Measurements from ENCODE around the gene KIF25.
A peak's percentile ranks its signal among the peaks of the same experiment; 100 is the strongest.

Gene KIF25

DNA sequence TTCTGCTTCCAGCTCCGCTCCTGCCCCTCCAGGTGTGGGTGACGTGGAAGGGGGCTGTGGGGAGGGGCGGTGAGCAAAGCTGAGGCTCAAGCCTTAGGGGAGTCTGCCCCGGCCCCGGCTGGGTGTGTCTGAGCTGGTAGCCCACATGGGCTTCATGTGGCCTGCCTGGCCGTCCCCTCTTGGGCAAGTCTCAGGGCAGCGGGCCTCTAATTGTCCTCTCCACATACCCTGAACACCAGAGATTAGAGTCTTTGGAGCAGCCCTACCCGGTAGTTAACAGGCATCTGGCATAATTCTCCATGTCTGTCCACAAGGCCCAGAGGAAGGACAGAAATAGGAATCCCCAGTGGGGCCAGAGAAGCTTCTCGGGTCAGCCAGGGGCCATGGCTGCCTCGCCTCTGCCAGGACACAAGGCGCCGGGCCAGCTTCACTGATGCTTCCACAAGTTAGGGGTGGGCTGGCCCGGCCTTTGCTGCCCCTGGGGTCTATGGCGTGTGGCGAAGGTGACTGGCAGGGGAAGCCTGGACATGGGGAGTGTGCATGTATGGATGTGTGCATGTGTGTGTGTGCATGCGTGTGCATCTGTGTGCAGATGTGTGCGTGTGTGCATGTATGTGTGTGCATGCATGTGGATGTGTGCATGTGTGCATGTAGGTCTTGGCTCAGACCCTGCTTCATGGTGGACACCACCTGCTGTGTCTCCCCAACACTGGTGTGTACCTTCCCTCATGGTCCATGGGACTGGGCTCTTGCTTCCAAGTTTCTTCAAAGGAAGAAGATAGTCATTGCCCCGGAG is 57.5 kb downstream of the KIF25 start:
- TF ChIP-seq, protein P1, sequence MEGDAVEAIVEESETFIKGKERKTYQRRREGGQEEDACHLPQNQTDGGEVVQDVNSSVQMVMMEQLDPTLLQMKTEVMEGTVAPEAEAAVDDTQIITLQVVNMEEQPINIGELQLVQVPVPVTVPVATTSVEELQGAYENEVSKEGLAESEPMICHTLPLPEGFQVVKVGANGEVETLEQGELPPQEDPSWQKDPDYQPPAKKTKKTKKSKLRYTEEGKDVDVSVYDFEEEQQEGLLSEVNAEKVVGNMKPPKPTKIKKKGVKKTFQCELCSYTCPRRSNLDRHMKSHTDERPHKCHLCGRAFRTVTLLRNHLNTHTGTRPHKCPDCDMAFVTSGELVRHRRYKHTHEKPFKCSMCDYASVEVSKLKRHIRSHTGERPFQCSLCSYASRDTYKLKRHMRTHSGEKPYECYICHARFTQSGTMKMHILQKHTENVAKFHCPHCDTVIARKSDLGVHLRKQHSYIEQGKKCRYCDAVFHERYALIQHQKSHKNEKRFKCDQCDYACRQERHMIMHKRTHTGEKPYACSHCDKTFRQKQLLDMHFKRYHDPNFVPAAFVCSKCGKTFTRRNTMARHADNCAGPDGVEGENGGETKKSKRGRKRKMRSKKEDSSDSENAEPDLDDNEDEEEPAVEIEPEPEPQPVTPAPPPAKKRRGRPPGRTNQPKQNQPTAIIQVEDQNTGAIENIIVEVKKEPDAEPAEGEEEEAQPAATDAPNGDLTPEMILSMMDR (conservative IDR thresholded peaks at IDR 0.05): no peak
- no peak overlapping the region for H3K27ac ChIP-seq

DNA sequence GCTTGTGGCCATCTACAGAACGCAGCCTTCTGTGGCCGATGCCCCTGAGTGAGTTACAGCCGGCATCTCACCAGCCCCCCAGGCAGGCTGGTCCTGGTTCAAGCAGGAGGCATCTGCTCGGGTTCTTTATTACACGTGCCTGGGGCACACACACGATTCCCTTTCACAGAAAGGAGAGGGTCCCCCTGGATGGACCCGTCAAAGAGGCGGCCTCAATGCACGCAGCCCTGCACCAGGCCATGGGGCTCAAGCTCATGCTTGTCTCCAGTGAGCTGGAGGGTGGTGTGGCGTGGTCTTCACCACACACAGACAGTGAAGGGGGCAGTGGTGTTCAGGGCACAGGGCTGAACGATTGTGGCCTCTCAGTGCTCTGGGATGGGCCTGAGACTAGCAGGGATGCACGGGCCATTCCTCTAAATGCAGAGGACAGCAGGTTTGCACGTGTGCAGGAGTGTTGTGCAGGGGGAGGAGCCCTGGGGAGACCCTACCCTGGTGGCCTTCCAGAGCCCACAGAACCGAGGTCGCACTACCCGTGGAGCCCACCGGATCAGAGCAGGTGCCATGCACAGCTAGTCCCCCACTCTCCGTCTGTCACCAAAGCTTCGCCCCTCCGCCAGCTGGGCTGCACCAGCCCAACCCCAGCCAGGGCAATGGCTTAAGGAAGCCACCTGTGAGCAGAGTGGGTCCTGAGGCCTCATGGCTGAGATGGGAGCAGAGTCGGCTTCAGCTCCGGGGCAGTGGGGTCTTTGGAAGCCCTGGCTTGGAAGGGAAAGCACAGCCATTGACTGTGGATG is 58.4 kb downstream of the KIF25 start:
- no peak overlapping the region for H3K27ac ChIP-seq
- TF ChIP-seq, protein P1 (conservative IDR thresholded peaks at IDR 0.05): no peak

DNA sequence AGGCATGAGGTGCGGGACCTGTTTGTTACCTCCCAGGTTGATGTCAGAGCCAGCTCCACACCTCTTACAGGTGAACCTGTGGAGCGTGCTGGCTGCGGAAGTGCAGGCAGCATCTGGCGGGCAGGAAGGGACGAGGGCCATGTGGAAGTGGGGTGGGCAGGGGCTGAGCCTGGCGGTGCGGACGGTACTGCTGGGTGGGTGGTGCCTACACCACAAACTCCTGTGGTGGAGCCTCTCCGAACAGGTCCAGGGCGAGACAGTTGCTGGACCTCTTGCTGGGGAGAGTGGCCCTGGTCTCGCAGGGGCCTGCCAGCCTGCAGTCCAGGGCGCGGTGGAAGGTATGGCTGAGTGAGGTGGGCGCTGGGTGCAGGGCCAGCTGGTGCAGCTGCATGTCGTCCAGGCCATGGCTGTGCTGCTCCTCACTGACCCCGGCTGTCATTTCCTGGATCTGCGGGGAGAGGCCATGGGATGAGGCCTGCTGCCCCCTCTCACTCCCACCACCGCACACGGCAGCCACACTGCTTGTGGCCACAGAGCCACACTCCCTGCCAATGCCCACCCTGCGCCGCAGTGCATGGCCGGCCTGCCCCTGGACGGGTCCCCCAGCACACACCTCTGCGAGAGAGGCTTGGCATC is 59.5 kb downstream of the KIF25 start:
- TF ChIP-seq, protein P1 (conservative IDR thresholded peaks at IDR 0.05): no peak
- H3K27ac ChIP-seq: no peak overlapping the region

DNA sequence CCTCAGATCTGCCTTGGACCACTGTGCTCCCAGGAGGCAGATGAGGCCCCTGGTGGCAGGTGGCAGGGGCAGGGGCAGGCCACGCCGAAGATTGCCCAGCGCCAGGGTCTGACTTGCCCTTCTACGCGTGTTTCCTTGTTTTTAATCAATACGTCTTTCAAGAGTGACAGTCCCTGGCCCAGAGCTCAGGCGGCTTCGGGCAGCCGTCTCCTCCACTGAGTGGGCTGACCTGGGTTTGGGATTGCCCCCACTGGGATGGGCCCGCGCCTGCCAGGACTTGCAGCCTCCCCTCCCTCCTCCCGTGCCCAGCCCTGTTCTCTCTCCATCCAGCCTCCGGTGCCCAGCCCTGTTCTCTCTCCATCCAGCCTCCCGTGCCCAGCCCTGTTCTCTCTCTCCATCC is 60.4 kb downstream of the KIF25 start:
- TF ChIP-seq, protein P1 (conservative IDR thresholded peaks at IDR 0.05): no peak
- no peak overlapping the region for H3K27ac ChIP-seq

DNA sequence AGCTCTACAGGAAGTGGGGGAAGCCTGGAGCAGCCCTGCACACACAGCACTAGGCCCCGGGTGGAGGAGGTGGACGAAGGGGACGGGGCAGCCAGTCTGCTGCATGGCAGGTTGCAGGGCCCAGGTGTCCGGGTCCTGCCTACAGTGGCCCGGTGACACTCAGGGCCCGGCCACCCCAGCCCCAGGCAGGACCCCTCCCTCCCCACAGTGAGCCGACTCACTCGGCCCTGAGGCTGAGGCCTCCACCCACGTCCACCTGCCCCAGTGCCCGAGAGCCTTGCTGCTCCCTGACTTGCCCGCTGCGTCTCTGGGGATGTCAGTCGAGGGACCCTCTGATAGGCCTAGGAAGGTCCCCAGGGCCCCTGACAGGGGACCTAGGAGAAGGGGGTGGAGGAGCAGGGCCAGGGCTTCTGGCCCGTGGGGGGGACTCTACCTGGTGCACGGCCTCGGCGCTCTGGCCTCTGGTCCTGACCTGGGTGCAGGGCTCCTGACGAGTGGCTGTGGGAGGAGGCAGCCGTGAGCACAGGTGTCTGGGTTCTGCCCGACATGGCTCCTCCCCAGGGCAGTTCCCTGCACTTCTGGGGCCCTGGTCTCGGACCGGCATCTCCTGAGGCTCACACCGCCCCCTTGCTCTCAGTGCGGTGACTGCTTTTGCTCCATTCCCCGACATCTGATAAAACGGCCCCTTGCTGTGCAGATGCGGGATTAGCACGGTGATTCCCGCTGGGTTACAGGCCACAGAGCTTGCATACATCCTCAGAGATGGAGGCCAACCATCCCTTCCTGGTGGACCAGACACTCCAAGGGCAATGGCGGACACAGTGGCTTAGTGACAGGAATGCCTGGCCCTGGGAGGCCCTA is 61.5 kb downstream of the KIF25 start:
- TF ChIP-seq, protein P1 (conservative IDR thresholded peaks at IDR 0.05): no peak
- H3K27ac ChIP-seq: no peak overlapping the region

DNA sequence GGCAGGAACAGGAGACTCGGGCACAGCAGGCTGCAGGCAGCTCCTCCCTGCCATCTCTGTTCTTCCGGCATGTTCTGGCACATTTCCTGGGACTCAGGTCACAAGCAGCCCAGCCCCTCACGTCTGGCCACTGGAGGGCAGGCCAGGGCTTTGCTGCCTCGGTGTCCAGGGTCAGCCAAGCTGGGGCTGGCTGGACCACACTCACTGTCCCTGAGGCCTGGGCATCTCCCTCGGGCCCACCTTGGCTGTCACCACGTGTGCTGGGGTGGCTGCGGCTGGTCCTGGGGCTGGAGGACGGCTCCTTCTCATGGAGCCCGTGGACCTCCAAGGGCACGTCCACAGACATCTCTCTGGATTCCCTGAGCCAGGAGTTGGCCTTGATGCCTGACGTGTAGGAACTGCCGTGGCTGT is 63.1 kb downstream of the KIF25 start:
- H3K27ac ChIP-seq: peak overlapping the region; percentile 65
- TF ChIP-seq, protein P1 (conservative IDR thresholded peaks at IDR 0.05): peak; percentile 71

Measured in VCaP (cell line).